Muscle of back (tissue), 11 donors: ENCODE results near the gene PRDM5. TPM values are rescaled to one million over a fixed set of nuclear protein-coding genes. Genes with fewer than 3 reads are reported as not detected.
"Not testable (repeated sequence)": the region's sequence is repeated elsewhere in the genome, so short reads cannot be mapped to it uniquely, and the experiment has no call there.

Experiments used
- DNase-seq, 3 donors: peaks; one replicate each; pipeline versions ENCODE4 v3.0.0 to v3.0.0-alpha.2; 2013
- polyA plus RNA-seq, 10 donors: library from polyadenylated mRNA; unstranded; fragments of 120-200 nt; gene quantifications; one replicate each; pipeline ENCODE4 v1.2.1, GENCODE V29; 2013; ENCODE audit not compliant: insufficient read length in 10 of 10

Gene PRDM5
- polyA plus RNA-seq, 10 donors, result 8.1 to 14.0 (median 11.1) TPM

GRCh38 chr4:120653804-120654573 is 268.5 kb downstream of the PRDM5 start:
- no peak for DNase-seq

- not testable (repeated sequence) for DNase-seq
These were observed 274.2 kb downstream of the PRDM5 start for GRCh38 chr4:120648336-120648735.

Other genes with a start within 250 kb of the PRDM5 start
- gene NDNF, start 149.8 kb upstream of the PRDM5 start, polyA plus RNA-seq, result 10 to 100 TPM in 2 of 10 donors, 1 to 10 TPM in 8; 3.8 to 25.5 (median 5.9) TPM
- under 1 TPM; 0.05 to 0.50 (median 0.24) TPM for gene TNIP3, start 241.6 kb upstream of the PRDM5 start, polyA plus RNA-seq